GM20431 (cell line): ENCODE results near the gene KRTAP12-4.
"Not testable (repeated sequence)": the region's sequence is repeated elsewhere in the genome, so short reads cannot be mapped to it uniquely, and the experiment has no call there.

Experiments
- in situ Hi-C: fragments of 300-500 bp; cut with MseI, MboI; formaldehyde crosslinking; loops from one replicate; pipeline ENCODE4 v1.15.0; 2020; ENCODE audit warnings: low sequenced_read_pairs; ENCODE audit not compliant: unreplicated experiment

The KRTAP12-4 gene

GRCh38 chr21:44689740-44690139, 35.3 kb upstream of the KRTAP12-4 start:
- in situ Hi-C loops: not testable (repeated sequence)

- in situ Hi-C loops: no loop called here
Observed at GRCh38 chr21:44687671-44688070, 33.2 kb upstream of the KRTAP12-4 start.

GRCh38 chr21:44686843-44687561, 32.5 kb upstream of the KRTAP12-4 start:
- in situ Hi-C loops: no loop called here

- in situ Hi-C loops: no loop called here
Observed at GRCh38 chr21:44686000-44686781, 31.7 kb upstream of the KRTAP12-4 start.

- in situ Hi-C loops: not testable (repeated sequence)
Observed at GRCh38 chr21:44685050-44685449, 30.6 kb upstream of the KRTAP12-4 start.

GRCh38 chr21:44684483-44684882, 30.0 kb upstream of the KRTAP12-4 start:
- in situ Hi-C loops: no loop called here

GRCh38 chr21:44684077-44684476, 29.6 kb upstream of the KRTAP12-4 start:
- in situ Hi-C loops: no loop called here

- in situ Hi-C loops: no loop called here
Observed at GRCh38 chr21:44682580-44683151, 28.2 kb upstream of the KRTAP12-4 start.

GRCh38 chr21:44681861-44682579, 27.6 kb upstream of the KRTAP12-4 start, which contains the start of gene KRTAP12-1:
Gene KRTAP12-1, minus strand, starts transcription at chr21:44682163. Its CDS starts 40 bp downstream, at chr21:44682123.
- in situ Hi-C loops: no loop called here

GRCh38 chr21:44681152-44681551, 26.7 kb upstream of the KRTAP12-4 start:
- in situ Hi-C loops: no loop called here

GRCh38 chr21:44677881-44678280, 23.4 kb upstream of the KRTAP12-4 start:
- in situ Hi-C loops: no loop called here

- in situ Hi-C loops: no loop called here
Observed at GRCh38 chr21:44671911-44672310, 17.5 kb upstream of the KRTAP12-4 start.

- in situ Hi-C loops: no loop called here
Observed at GRCh38 chr21:44670642-44671432, 16.4 kb upstream of the KRTAP12-4 start.

- in situ Hi-C loops: no loop called here
Observed at GRCh38 chr21:44667612-44668011, 13.2 kb upstream of the KRTAP12-4 start.

GRCh38 chr21:44666401-44667320, 12.2 kb upstream of the KRTAP12-4 start, which contains the start of gene KRTAP12-2:
Gene KRTAP12-2, minus strand, starts transcription at chr21:44666927. Its CDS starts 41 bp downstream, at chr21:44666886.
- in situ Hi-C loops: no loop called here

- in situ Hi-C loops: no loop called here
Observed at GRCh38 chr21:44664691-44665090, 10.2 kb upstream of the KRTAP12-4 start.

- in situ Hi-C loops: not testable (repeated sequence)
Observed at GRCh38 chr21:44661567-44661966, 7.1 kb upstream of the KRTAP12-4 start.

- in situ Hi-C loops: no loop called here
Observed at GRCh38 chr21:44658913-44659595, 4.6 kb upstream of the KRTAP12-4 start.
